Ovary (tissue), 3 donors: ENCODE data around the gene PRSS8.

Experiments
- CTCF ChIP-seq, 3 donors: fragments of 450-650 bp in 2 of 3; fragments of 200-600 bp in 1 of 3; IDR thresholded peaks; one replicate each; pipeline versions ENCODE4 v1.5.1 to v1.8.0; 2016 to 2022; ENCODE audit warnings: antibody characterized with exemption in 3 of 3, mild to moderate bottlenecking in 1 of 3
- POLR2A ChIP-seq: fragments of 450-650 bp; IDR thresholded peaks from one replicate; pipeline ENCODE4 v1.6.1; 2017; ENCODE audit warnings: antibody characterized with exemption, mild to moderate bottlenecking, moderate library complexity
- donor health status: DM: no; HTN: no; CAD: no.

GRCh38 chr16:31148896-31149295 lies 13.4 kb upstream of the PRSS8 start:
- no peak for TF ChIP-seq CTCF (IDR thresholded peaks at IDR 0.05)
- no peak for TF ChIP-seq POLR2A
